ENCODE results near the gene L3MBTL2. TPM values are rescaled to one million over a fixed set of nuclear protein-coding genes. Genes with fewer than 3 reads are reported as not detected.

Gene L3MBTL2
- total RNA-seq, 1 experiment from 2014 or later, result 24.7 TPM

DNA sequence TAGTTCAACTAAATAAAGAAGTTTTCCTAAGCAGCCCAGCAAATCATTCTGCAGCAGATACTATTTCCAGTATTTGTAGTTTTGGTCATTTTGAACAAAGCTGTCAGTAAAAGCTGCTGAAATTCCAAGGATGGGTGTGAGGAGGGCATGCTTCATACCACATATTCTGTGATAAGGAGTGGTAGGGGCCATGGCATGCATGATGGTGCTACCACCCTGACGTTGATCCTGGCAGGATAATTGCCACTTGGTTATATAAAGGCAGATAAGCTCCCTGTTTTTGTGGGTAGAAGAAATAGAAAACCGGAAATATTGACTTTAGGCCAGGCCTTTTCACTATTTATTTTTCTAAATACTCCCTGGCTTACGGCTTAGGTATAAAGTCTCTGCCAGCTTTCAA is 33.1 kb upstream of the L3MBTL2 start:
- Histone ChIP-seq H2AFZ (ENCODE audit: low read depth, low read length, poor library complexity, severe bottlenecking) (no peak overlapping the region), H3K9me3 (ENCODE audit: control insufficient read depth in 1 of 2, insufficient read depth in 1 of 2, low read depth in 1 of 2, low read length in 2 of 2) (no peaks in the 10 kb centered on the region), H3K4me2 (ENCODE audit: low read length) (no peak overlapping the region), H3K36me3 (ENCODE audit: control insufficient read depth in 1 of 2, insufficient read depth in 2 of 2, low read length in 2 of 2) (peaks cover 52 to 61% of the 10 kb centered on the region in 2 experiments), H3K9ac (ENCODE audit: low read length) (no peak overlapping the region), H3K27me3 (ENCODE audit: insufficient read depth, low read length) (no peaks in the 10 kb centered on the region), H3K4me3 (replicated peaks in 1 of 2; ENCODE audit: low read depth in 1 of 2, low read length in 2 of 2) (no peak overlapping the region), H3K79me2 (ENCODE audit: insufficient read depth, low read length) (no peaks in the 10 kb centered on the region), H3K9me2 (ENCODE audit: insufficient read depth) (no peaks in the 10 kb centered on the region), H4K20me1 (ENCODE audit: insufficient read depth) (no peaks in the 10 kb centered on the region), H3K27ac (ENCODE audit: low read depth, low read length) (no peak overlapping the region), H3K4me1 (ENCODE audit: control insufficient read depth in 1 of 2, insufficient read depth in 2 of 2, low read length in 2 of 2) (no peaks in the 10 kb centered on the region)
- TF ChIP-seq FOSL1 (IDR thresholded peaks at IDR 0.05; ENCODE audit: low read depth), result no peak
- no peak for TF ChIP-seq EZH2phosphoT487 (IDR thresholded peaks at IDR 0.05; ENCODE audit: borderline replicate concordance)
- TF ChIP-seq RAD21 (IDR thresholded peaks at IDR 0.05; ENCODE audit: low read depth), result no peak
- TF ChIP-seq JUND (IDR thresholded peaks at IDR 0.05), result no peak
- no peak for TF ChIP-seq CBX3 (IDR thresholded peaks at IDR 0.05; ENCODE audit: low read depth)
- TF ChIP-seq REST (IDR thresholded peaks at IDR 0.05; ENCODE audit: low read depth), result no peak
- TF ChIP-seq, protein P1, sequence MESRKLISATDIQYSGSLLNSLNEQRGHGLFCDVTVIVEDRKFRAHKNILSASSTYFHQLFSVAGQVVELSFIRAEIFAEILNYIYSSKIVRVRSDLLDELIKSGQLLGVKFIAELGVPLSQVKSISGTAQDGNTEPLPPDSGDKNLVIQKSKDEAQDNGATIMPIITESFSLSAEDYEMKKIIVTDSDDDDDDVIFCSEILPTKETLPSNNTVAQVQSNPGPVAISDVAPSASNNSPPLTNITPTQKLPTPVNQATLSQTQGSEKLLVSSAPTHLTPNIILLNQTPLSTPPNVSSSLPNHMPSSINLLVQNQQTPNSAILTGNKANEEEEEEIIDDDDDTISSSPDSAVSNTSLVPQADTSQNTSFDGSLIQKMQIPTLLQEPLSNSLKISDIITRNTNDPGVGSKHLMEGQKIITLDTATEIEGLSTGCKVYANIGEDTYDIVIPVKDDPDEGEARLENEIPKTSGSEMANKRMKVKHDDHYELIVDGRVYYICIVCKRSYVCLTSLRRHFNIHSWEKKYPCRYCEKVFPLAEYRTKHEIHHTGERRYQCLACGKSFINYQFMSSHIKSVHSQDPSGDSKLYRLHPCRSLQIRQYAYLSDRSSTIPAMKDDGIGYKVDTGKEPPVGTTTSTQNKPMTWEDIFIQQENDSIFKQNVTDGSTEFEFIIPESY (IDR thresholded peaks at IDR 0.05; ENCODE audit: extremely low read depth, insufficient replicate concordance, low read length), result no peak
- TF ChIP-seq TCF7L2 (IDR thresholded peaks at IDR 0.05; ENCODE audit: borderline replicate concordance, extremely low read depth, insufficient read depth, insufficient read length), result no peak
- no peak for TF ChIP-seq EZH2 (IDR thresholded peaks at IDR 0.05)
- no peak for TF ChIP-seq SRF (IDR thresholded peaks at IDR 0.05; ENCODE audit: low read depth)
- TF ChIP-seq, protein P2, sequence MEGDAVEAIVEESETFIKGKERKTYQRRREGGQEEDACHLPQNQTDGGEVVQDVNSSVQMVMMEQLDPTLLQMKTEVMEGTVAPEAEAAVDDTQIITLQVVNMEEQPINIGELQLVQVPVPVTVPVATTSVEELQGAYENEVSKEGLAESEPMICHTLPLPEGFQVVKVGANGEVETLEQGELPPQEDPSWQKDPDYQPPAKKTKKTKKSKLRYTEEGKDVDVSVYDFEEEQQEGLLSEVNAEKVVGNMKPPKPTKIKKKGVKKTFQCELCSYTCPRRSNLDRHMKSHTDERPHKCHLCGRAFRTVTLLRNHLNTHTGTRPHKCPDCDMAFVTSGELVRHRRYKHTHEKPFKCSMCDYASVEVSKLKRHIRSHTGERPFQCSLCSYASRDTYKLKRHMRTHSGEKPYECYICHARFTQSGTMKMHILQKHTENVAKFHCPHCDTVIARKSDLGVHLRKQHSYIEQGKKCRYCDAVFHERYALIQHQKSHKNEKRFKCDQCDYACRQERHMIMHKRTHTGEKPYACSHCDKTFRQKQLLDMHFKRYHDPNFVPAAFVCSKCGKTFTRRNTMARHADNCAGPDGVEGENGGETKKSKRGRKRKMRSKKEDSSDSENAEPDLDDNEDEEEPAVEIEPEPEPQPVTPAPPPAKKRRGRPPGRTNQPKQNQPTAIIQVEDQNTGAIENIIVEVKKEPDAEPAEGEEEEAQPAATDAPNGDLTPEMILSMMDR (IDR thresholded peaks at IDR 0.05 in 2 of 3, conservative IDR thresholded peaks at IDR 0.05 in 1 of 3; ENCODE audit: borderline replicate concordance in 1 of 3, insufficient read depth in 1 of 3, low read depth in 2 of 3, low read length in 2 of 3), result no peak
- no peak for TF ChIP-seq CEBPB (IDR thresholded peaks at IDR 0.05; ENCODE audit: low read depth)
- no peak for TF ChIP-seq EGR1 (IDR thresholded peaks at IDR 0.05; ENCODE audit: low read depth)
- TF ChIP-seq ATF3 (IDR thresholded peaks at IDR 0.05), result no peak
- no peak for TF ChIP-seq YY1 (IDR thresholded peaks at IDR 0.05; ENCODE audit: extremely low read depth, insufficient replicate concordance, low read depth, low read length)
- ChIA-PET POLR2A (no interaction called here), RAD21 (ENCODE audit: low non-redundant PET in 1 of 2, low total read pairs in 2 of 2, uncharacterized antibody in 2 of 2, unreplicated experiment in 2 of 2) (no interaction called here), CTCF (interaction anchor here (1.6 kb wide), 1 partner anchor 249 kb away, joined by 3 read pairs; no protein-coding TSS in a partner anchor)
- BruUV-seq (replicated peaks), result no TSS peak
- no peak for ATAC-seq
- intact Hi-C loops (cut with micrococcal nuclease), result no loop called here
- DNase-seq (ENCODE audit: low read depth, low spot score), result no peak

Data from HCT116 (cell line).